ENCODE measurements around the gene CACNB4.

DNA sequence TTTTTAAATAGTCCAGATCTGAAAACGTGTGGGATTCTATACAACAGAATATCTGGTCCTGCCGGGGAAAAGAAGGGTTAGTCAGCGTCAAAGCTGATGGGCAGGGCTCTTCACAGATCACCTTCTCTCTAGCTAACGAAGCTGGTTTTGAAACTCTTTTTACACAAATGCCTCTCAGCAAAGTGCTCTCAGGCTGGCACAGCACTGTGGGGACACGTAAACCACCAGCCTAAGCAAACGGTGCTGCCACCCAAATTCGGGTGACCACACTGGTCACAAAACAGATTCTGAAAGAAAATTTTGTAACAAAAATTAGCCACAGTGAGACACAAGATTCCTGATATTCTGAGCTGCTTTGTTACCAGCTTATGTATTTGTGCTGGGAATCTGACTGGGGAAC is 217.5 kb downstream of the CACNB4 start:
- TF ChIP-seq EZH2 (IDR thresholded peaks at IDR 0.05; ENCODE audit: borderline replicate concordance, low read depth, low read length, poor library complexity, severe bottlenecking): no peak
- no peak for TF ChIP-seq CTCF (conservative IDR thresholded peaks at IDR 0.05; ENCODE audit: low read depth, low read length)

All from A673 (cell line).